Calu3 (cell line): Measurements from ENCODE around the gene SPIRE2. TPM values are rescaled to one million over a fixed set of nuclear protein-coding genes. Genes with fewer than 3 reads are reported as not detected.
"Not testable (repeated sequence)": the region's sequence is repeated elsewhere in the genome, so short reads cannot be mapped to it uniquely, and the experiment has no call there.

Experiments
- BruUV-seq: library from RNA; stranded (reverse); fragments of 400-500 nt; replicated peaks from 2 replicates; lab custom pipeline; 2021; lab: Mats Ljungman, UMichigan
- CTCF ChIA-PET: fragments of 300-600 bp; sonication (Branson Sonifier 250); formaldehyde crosslinking; loops from one replicate; lab custom pipeline; 2022; ENCODE audit warnings: antibody characterized with exemption; lab: Charles Lee
- DNase-seq: peaks from one replicate; pipeline ENCODE4 v3.0.0; 2022
- H3K27ac Mint-ChIP-seq: one replicate; pipeline ENCODE4 v1.8.0; 2022; ENCODE audit warnings: mixed read lengths; ENCODE audit not compliant: unreplicated experiment
- H3K27me3 Mint-ChIP-seq: one replicate; pipeline ENCODE4 v1.8.0; 2022; ENCODE audit warnings: mixed read lengths; ENCODE audit not compliant: unreplicated experiment
- H3K36me3 Mint-ChIP-seq: one replicate; pipeline ENCODE4 v1.8.0; 2022; ENCODE audit warnings: mild to moderate bottlenecking, moderate library complexity, mixed read lengths; ENCODE audit not compliant: insufficient read depth, unreplicated experiment
- H3K4me1 Mint-ChIP-seq: one replicate; pipeline ENCODE4 v1.8.0; 2022; ENCODE audit warnings: mild to moderate bottlenecking, low read depth, mixed read lengths; ENCODE audit not compliant: unreplicated experiment
- H3K4me3 Mint-ChIP-seq: one replicate; pipeline ENCODE4 v1.8.0; 2022; ENCODE audit warnings: mild to moderate bottlenecking, low read depth, moderate library complexity, mixed read lengths; ENCODE audit not compliant: unreplicated experiment
- H3K9me3 Mint-ChIP-seq: one replicate; pipeline ENCODE4 v1.8.0; 2022; ENCODE audit warnings: low read depth, mixed read lengths; ENCODE audit not compliant: unreplicated experiment
- intact Hi-C: fragments of 100-400 bp; cut with micrococcal nuclease; formaldehyde crosslinking; loops from one replicate; pipeline ENCODE4 v1.10.0; 2022; ENCODE audit not compliant: unreplicated experiment
- total RNA-seq: library from RNA; stranded (reverse); gene quantifications from 2 replicates; pipeline ENCODE4 v1.2.3, GENCODE V29; 2022
- TF ChIP-seq, protein P1 (sequence below): fragments of 200-600 bp; IDR thresholded peaks from one replicate; pipeline ENCODE4 v1.8.0; 2022; ENCODE audit warnings: antibody characterized with exemption; ENCODE audit not compliant: unreplicated experiment

The SPIRE2 gene
- total RNA-seq, 1 experiment from 2014 or later: 46.3 TPM

DNA sequence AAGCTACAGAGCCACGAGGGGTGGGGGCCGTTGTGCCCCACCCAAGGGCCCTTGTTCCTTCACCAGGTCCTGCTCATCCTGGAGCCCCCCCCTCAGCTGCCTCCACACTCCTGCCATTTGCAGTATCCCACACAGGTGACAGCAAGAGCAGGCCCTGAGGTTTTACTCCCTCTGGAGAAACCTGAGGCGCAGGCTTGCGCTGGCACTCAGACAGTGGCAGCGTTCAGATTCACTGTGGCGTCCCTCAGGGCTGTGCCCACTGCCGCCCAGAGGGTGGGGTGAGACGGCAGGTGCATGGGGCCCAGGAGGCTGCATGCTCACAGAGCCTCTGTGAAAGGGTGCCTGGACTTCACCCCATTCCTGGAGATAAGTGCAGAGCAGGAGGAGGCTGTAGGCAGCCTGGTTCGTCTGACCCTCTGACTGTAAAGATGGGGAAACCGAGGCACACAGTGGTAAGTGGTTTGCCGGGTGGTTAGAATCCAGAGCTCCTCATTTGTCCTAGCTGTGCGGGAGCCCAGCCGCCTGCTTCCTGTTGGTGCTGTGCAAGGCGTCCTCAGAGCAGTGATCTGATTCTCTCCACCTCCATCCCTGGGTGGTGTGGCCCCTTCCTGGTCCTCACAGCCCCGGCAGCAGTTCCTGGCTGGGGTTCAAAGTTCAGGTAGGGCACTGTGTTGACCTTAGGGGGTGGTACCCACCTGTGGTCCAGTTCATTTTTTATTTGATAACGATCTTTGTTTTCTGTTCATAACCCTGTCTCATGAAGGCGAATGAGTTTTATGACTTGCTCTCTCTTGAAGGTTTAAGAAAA, 1.6 kb downstream of the SPIRE2 start:
- H3K4me1 Mint-ChIP-seq: peaks cover 41% of the 10 kb centered on the region
- TF ChIP-seq, protein P1, sequence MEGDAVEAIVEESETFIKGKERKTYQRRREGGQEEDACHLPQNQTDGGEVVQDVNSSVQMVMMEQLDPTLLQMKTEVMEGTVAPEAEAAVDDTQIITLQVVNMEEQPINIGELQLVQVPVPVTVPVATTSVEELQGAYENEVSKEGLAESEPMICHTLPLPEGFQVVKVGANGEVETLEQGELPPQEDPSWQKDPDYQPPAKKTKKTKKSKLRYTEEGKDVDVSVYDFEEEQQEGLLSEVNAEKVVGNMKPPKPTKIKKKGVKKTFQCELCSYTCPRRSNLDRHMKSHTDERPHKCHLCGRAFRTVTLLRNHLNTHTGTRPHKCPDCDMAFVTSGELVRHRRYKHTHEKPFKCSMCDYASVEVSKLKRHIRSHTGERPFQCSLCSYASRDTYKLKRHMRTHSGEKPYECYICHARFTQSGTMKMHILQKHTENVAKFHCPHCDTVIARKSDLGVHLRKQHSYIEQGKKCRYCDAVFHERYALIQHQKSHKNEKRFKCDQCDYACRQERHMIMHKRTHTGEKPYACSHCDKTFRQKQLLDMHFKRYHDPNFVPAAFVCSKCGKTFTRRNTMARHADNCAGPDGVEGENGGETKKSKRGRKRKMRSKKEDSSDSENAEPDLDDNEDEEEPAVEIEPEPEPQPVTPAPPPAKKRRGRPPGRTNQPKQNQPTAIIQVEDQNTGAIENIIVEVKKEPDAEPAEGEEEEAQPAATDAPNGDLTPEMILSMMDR: no peak
- CTCF ChIA-PET: interaction anchor here (0.5 to 1.2 kb wide), 5 partner anchors 8 to 382 kb away, joined by 3 to 4 read pairs (median 4); partner anchors contain the start of gene TCF25
- H3K9me3 Mint-ChIP-seq: no peaks in the 10 kb centered on the region
- peak; percentile 40 for DNase-seq
- BruUV-seq: no TSS peak
- intact Hi-C loops: no loop called here
- peaks cover 55% of the 10 kb centered on the region for H3K36me3 Mint-ChIP-seq
- no peak overlapping the region for H3K27ac Mint-ChIP-seq
- H3K4me3 Mint-ChIP-seq: peak overlapping the region; percentile 72
- no peaks in the 10 kb centered on the region for H3K27me3 Mint-ChIP-seq

DNA sequence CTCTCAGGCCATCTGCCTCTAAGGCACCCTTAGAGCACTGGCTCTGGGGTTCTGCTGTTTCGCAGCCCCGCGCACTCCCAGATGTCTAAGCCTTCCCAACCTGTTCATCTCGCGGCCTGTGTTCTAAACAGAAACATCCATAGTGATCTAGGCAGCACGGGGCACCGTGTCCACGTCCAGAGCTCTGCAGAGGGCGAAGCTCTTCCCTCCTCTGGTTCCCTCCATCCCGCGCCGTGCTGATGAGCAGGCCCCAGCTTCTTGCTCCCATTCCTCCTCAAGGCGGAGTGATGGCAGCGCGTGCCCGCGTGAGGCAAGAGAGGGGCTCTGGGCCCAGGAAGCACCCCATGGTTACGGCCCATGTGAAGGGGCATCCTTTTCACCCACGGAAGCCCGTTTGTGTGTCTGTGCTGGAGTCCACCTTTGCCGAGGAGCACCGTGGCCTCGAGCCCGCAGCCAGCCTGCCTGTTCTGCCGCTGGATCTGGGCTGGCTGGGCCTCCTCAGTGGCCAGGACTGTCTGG, 3.6 kb downstream of the SPIRE2 start:
- Mint-ChIP-seq H3K36me3 (peaks cover 70% of the 10 kb centered on the region), H3K4me3 (no peak overlapping the region), H3K4me1 (peaks cover 41% of the 10 kb centered on the region), H3K27me3 (no peaks in the 10 kb centered on the region), H3K27ac (peak overlapping the region; percentile 50), H3K9me3 (no peaks in the 10 kb centered on the region)
- CTCF ChIA-PET: no interaction called here
- TF ChIP-seq, protein P1: no peak
- BruUV-seq: no TSS peak
- no peak for DNase-seq
- intact Hi-C loops: no loop called here

DNA sequence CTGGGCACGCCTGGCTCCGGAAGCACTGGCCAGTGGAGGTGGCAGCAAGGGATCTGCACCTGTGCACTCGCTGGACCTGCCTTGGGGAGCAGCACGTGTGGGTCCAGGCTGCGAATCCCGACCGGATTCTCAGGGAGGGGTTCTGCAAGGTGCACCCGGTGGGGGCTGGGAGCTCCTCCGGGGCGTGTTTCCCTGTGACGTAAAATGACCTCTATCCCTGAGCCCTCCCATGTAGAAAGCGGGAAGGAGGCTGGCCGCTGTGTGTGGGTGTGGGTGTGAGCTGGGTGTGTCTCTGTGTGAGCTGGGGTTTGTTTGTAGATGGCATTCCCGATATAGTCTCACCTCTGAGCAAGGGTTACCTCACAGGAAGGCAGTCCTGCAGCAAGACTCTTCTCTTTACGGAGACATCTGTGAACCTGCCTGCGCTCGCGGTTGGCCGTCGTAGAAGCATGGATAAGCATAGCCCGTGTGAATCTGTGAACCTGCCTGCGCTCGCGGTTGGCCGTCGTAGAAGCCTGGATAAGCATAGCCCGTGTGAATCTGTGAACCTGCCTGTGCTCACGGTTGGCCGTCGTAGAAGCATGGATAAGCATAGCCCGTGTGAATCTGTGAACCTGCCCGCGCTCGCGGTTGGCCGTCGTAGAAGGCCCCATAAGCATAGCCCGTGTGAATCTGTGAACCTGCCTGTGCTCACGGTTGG, 5.5 kb downstream of the SPIRE2 start:
- H3K27me3 Mint-ChIP-seq, intact Hi-C loops, H3K9me3 Mint-ChIP-seq, BruUV-seq: not testable (repeated sequence)
- peak; percentile 93 for DNase-seq
- Mint-ChIP-seq H3K27ac (peak overlapping the region; percentile 84), H3K4me1 (peaks cover 40% of the 10 kb centered on the region), H3K36me3 (peaks cover 72% of the 10 kb centered on the region), H3K4me3 (peak overlapping the region; percentile 36)
- CTCF ChIA-PET: interaction anchor here (1.0 to 1.6 kb wide), 3 partner anchors 9 to 40 kb away, joined by 3 to 6 read pairs (median 5); partner anchors contain the start of gene TCF25

DNA sequence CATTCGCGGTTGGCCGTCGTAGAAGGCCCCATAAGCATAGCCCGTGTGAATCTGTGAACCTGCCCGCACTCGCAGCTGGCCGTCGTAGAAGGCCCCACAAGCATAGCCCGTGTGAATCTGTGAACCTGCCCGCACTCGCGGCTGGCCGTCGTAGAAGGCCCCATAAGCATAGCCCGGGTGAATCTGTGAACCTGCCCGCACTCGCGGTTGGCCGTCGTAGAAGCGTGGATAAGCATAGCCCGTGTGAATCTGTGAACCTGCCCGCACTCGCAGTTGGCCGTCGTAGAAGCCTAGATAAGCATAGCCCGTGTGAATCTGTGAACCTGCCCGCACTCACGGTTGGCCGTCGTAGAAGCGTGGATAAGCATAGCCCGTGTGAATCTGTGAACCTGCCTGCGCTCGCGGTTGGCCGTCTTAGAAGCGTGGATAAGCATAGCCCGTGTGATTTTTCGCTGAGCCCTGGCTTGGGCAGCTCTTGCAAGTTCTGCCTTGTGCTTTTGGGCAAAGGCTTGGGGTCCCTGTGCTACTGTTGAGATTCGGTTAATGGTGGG, 6.6 kb downstream of the SPIRE2 start:
- intact Hi-C loops, H3K27me3 Mint-ChIP-seq: not testable (repeated sequence)

DNA sequence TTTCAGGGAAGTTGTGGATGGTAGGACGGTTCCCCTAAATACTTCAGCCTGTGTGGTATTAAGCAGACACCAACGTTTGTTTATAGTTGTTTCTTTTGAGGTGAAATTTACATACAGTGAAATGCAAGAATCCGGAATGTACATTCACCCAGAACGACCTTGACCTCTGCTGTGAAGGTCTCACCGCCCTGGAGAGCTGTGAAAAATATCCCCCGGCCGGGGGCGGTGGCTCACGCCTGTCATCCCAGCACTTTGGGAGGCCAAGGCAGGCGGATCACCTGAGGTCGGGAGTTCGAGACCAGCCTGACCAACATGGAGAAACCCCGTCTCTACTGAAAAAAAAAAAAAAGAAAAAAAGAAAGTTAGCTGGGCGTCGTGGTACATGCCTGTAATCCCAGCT, 8.2 kb downstream of the SPIRE2 start:
- peaks cover 21% of the 10 kb centered on the region for H3K4me1 Mint-ChIP-seq
- H3K9me3 Mint-ChIP-seq, DNase-seq, H3K4me3 Mint-ChIP-seq, H3K27ac Mint-ChIP-seq, H3K27me3 Mint-ChIP-seq, BruUV-seq, intact Hi-C loops, CTCF ChIA-PET: not testable (repeated sequence)
- peaks cover 63% of the 10 kb centered on the region for H3K36me3 Mint-ChIP-seq

More for the DNA sequence above, 6.6 kb downstream of the SPIRE2 start:
- H3K9me3 Mint-ChIP-seq, DNase-seq, H3K27ac Mint-ChIP-seq, H3K4me3 Mint-ChIP-seq: not testable (repeated sequence)
- Mint-ChIP-seq H3K36me3 (peaks cover 64% of the 10 kb centered on the region), H3K4me1 (peaks cover 29% of the 10 kb centered on the region)
- TSS peak; percentile 14 for BruUV-seq
- CTCF ChIA-PET: interaction anchor here (1.6 kb wide), 1 partner anchor 8 kb away, joined by 6 read pairs; no protein-coding TSS in a partner anchor
